NCI-H2107 treated with DMSO at 0.1 percent for 48 hours (cell line): ENCODE data around the gene MAP4K4.

ENCODE experiments used
- DNase-seq: peaks from one replicate; lab custom pipeline; 2025; ENCODE audit not compliant: unreplicated experiment; lab: John Stamatoyannopoulos, UW

Gene MAP4K4

DNA sequence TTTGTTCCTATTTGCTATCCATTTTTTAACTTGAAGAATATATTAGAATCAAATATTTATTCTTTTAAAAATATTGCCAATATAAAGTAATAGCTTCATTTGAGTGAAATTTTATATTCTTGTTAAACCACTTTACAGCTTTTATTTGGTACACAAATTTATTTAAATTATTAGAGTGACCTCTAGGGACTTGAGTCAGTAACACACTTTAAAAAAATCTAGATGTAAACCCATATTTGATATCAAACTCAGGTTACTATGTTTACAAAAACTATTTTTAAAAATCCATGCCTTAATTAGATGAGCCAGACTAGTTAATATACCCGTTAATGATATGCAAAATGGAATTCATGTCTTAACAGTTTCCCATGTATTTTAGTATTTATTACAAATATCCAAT, 134.6 kb downstream of the MAP4K4 start:
- DNase-seq: no peak

DNA sequence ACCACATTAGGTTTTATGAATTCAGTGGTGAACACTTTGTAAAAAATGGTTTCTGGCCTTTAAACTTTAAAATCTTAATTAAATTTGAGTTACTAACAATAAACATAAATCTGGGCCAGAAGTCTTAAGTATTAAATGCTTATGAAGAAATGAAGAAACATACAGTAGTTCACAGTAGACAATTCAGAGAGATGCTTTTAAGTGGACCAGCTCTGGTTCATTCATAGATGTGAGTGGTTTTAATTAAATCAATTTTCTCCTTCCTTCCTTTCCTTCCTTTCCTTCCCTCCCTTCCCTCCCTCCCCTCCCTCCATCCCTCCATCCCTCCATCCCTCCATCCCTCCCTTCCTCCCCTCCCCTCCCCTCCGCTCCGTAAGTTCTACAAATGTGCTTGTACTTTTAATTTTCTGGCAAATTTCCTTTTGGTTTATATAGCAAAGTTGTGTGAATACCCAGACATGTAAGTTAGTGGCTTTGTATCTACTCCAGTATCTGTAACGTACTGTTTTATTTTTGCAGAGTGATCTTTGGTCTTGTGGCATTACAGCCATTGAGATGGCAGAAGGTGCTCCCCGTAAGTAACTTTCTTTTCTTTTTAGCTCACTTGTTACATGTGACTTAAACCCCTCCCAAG, 136.5 kb downstream of the MAP4K4 start:
- no peak for DNase-seq

DNA sequence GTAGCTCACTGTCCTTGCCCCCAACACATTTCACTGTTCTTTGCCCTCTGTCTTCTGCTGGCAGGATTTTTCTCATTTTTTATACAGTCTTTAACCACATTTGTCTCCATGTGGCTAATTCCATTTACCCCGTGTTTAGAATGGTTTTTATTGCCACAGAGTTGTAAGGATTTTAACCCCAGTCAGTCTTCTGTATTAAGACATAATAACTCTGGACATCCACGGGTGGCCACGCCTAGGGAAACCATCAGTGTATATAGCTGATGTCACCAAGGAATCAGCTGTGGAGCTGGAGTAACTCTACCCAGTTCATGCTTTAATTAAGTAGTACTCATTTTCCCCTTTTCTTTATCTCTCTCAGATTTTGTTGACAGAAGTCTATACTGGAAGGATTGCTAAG, 139.8 kb downstream of the MAP4K4 start:
- no peak for DNase-seq

DNA sequence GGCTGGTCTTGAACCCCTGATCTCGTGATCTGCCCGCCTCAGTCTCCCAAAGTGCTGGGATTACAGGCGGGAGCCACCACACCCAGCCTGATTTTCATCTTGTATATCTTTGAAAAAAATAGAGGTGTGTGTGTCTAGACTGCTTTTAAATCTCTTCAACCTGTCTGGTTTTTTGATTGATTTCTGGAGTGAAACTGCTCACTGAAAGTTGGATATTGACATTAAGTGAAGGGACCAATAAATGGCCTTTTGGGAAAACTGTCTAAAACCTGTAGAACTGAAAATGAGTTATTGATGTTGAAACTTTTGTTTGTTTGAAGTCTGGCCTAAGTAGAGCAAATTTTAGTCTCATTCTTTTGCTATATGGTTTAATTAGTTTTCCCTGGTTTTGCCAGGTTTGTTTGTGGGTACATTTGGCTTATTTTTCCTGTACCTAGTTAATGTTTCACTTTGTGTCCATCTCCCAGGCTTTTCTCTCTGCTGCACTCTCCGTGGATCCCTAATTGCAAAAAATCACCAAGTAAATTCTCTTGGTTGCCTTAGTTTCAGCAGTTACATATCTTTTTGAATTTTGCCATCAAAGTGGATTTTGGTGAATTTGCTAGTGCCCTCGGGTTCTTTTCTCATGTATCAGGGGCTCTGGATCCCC, 144.3 kb downstream of the MAP4K4 start:
- no peak for DNase-seq

DNA sequence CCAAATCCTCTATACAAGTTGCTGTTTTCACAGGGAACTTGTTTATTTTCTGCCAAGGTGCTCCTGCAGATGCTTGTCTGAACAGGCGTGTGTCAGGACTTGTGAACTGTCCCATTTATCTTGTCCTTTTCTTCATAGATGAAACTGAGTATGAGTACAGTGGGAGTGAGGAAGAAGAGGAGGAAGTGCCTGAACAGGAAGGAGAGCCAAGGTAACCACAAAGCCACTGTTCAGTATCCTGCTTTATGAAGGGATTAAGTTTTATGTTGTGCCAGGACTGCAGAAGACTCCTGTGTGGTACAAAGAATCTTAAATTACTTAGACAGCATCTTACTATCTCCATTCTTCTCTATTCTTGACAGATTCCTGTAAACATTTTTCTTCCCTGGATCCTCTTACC, 145.0 kb downstream of the MAP4K4 start:
- DNase-seq: no peak

DNA sequence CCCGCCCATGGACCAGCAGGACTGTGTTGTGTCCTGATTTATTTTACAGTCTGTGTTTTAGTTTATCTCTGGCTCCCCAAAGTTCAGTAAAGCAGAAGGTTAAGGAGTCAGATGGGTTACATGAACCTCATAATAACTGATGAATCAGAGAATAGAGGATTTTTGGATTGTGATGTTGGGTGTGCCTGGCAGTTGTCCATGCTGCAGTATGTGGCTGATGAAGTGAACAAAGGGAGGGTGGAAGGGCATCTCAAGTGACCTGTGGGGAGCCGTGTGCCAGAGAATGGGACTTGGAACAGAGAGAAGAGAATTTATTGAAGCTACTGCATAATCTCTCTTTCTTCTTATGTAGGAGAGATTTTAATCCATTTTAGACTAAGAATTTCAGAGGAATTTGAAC, 145.5 kb downstream of the MAP4K4 start:
- DNase-seq: no peak

DNA sequence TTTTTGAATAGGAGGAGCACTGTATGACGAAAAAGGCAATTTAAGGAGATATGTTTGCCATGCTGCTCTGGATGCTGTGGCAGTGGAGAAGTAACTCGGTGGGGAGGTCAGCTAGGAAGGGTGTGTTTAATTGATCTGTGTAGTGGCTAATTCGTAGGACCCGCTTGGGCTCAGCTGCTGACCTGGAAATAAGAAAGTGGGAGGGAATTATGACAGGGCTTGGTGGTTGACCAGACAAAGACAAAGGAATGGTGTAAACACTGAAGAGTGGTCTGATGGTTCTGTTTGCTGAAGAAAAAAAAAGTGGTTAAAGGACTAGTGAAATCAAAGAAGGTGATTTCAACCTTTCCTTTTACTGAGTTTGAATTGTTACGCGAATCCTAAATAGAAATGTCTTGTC, 146.0 kb downstream of the MAP4K4 start:
- DNase-seq: no peak

DNA sequence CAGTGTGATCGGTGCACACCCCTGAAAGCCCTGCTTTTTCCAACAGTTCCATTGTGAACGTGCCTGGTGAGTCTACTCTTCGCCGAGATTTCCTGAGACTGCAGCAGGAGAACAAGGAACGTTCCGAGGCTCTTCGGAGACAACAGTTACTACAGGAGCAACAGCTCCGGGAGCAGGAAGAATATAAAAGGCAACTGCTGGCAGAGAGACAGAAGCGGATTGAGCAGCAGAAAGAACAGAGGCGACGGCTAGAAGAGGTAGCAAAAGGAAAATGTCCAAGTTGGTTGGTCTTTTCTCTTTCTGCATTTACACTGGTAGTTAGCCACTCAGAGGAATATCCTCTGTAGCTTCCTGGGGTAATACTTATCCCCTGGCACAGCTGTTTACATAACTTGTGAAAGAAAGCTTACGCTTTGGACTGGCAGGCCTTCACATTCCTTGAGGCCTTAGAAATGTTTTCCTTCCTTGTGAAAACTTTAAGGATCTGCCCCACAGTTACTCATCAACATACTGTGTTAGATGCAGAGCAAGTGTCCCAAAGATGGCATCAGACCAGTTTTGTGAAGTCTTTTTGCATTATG, 146.6 kb downstream of the MAP4K4 start:
- DNase-seq: no peak

DNA sequence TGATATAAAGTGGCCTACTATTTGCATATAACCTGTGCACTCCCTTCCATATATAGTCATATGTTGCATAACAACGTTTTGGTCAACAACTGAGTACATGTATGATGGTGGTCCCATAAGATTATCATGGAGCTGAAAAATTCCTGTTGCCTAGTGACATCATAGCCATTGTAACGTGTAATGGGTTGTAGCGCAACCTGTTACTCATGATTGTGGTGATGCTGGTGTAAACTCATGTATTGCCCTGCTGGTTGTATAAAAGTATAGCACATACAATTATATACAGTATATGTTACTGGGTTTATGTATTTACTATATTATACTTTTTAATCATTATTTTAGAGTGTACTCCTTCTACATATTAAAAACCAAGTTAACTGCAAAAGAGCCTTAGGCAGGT, 149.5 kb downstream of the MAP4K4 start:
- no peak for DNase-seq

DNA sequence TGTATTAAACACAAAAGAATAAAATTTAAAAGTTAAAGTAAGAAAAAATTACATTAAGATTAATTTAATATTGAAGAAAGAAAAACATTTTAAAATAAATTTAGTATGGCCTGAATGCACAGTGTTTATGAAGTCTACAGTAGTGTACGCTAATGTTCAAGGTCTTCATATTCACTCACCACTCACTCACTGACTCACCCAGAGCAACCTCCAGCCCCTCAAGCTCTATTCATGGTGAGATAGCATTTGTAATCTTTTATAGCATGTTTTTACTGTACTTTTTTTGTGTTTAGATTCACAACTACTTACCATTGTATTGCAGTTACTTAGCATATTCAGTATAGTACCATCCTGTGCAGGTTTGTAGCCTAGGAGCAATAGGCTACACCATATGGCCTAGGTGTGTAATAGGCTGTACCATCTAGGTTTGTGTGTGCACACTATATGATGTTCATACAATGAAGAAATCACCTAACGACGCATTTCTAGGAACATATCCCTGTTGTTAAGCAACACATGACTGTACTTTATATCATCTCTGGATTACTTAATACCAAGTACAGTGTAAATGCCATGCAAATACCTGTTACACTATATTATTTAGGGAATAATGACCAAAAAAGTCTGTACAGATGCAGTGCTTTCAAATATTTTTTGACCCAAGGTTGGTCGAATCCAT, 150.3 kb downstream of the MAP4K4 start:
- DNase-seq: no peak

DNA sequence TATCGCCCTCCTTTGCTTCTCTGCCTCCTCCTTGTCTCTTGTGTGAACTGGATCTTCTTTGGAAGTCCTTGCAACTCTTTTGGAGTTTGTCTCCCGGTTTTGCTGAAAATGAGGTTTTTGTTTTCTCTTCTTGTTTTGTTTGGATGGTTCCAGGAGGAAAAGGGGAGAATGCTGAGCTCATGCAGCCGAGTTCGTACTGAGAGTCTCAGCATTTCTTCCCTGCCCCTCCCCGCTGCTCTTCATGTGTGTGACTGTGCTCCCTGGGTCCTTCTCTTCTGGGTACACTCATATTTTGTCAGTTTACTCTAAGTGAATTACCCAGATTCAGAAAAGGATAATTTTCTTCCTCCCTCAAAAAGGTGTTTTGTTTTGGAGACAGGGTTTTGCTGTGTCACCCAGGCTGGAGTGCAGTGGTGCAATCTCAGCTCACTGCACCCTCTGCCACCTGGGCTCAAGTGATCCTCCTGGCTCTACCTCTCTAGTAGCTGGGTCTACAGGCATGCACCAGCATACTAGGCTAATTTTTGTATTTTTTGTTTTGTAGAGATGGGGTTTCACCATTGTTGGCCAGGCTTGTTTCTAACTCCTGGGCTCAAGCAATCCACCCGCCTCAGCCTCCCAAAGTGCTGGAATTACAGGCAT, 151.4 kb downstream of the MAP4K4 start:
- no peak for DNase-seq

DNA sequence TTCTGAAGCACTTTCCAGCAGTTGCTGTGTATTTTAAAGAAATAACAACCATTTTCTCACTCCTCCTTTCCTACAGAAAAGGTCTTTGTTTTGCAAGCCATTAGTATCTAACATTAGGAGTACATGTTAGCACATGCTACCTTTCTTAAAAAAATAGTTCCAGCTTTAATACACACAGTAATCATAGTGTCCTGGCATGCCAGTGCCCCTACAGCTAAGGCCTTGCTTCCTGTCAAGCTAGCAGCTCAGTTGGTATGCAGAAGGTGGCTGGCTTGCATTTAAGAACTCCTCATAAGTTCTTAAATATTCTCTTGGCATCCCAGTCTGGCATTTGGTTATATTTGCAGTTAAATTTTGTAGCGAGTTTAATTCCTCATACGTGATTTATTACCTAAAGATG, 152.9 kb downstream of the MAP4K4 start:
- no peak for DNase-seq

DNA sequence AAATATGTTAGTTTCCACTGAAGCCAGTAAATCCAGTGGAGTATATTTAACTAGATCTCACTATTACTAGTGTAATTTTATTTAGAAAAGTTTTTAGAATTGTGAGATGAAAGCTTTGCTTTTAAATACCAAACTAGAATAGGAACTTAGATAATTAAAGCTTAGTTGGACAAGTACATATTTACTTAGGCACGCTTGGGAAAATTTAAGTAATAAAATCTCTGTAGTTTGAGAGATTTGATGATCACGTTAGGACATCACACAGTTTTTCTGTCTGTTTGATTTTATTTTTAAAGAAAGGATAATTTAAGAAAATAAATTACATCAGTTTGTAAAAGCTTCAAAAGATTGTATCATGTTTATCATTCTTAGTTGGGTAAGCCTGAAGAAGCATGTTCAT, 153.5 kb downstream of the MAP4K4 start:
- DNase-seq: no peak

DNA sequence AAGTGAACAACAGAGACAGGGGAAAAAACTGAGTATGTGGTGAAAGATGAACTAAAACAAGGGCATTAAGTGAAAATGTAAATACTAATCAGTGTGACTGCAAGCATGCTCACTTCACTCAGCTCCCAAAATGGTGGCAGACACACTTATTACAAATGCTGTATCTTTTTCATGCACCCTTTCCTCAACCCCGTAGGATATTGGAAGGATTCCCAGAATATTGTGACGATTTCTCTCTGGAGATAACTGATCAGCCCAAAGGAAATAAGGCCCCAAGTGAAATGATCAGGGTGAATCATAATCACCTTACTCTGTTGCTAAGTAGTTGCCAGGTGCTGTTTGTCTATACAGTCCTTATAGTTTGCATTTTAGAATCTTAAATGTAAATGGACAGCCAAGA, 155.3 kb downstream of the MAP4K4 start:
- DNase-seq: no peak

DNA sequence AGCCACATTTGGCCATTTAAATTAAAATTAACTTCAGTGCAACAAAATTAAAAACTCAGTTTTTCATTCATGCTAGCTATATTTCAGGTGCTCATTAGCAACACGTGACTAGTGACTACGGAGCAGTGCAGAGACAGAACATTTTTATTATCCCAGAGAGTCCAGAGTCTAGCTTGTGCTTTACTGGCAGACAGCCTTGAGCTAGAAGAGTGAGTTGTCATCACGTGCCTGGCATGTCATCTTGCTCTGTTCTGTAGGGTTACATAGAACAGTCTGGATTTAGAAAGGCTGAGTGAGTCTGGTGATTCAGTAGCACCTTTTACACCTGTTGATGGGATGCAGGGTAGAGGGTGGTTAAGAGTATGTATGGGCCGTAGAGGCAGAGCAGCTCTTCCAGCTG, 157.4 kb downstream of the MAP4K4 start:
- DNase-seq: no peak

DNA sequence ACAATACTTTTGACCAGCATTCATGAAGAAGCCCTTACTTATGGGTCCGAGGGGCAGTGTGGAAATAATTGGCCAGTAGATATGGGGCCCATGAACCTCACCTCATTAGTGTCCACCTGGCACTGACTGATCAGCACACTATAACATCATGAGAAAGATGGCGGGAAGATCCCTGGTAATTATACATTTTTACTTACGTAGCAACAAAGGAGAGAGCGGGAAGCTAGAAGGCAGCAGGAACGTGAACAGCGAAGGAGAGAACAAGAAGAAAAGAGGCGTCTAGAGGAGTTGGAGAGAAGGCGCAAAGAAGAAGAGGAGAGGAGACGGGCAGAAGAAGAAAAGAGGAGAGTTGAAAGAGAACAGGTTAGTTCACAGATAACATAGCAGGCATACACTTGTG, 158.3 kb downstream of the MAP4K4 start:
- DNase-seq: no peak

DNA sequence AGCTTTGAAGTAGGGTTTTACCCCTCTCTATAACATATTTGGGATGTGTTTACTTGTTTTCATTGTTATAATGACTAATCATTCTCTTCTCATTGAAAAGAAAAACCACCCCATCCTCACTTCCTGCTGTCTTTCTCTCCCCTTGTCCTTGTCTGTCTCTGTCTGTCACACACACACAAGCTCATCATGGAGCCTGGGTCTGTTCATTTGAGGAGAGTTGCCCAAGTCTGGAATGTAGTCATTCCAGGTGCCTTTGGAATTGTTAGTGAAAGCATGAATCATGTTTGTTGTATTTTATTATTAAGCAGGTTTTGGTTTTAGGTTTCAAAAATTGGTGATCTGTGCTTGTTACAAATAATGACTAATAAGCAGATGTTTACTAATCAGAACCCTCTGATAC, 160.7 kb downstream of the MAP4K4 start:
- no peak for DNase-seq

DNA sequence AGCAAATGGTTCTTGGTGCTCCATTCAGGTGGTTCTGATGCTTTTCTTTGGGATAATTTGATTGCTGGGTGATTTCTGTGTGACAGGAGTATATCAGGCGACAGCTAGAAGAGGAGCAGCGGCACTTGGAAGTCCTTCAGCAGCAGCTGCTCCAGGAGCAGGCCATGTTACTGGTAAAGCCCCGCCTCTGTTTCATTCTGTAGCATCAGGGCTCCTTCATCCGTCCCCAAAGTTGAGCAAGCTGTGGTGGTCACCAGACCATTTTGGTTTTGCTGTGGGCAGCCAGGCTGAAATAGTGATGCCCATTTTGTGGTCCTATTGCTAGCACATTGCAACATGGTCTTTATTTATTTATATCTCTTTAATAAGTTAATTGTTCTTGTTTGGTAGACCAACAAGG, 161.4 kb downstream of the MAP4K4 start:
- no peak for DNase-seq

DNA sequence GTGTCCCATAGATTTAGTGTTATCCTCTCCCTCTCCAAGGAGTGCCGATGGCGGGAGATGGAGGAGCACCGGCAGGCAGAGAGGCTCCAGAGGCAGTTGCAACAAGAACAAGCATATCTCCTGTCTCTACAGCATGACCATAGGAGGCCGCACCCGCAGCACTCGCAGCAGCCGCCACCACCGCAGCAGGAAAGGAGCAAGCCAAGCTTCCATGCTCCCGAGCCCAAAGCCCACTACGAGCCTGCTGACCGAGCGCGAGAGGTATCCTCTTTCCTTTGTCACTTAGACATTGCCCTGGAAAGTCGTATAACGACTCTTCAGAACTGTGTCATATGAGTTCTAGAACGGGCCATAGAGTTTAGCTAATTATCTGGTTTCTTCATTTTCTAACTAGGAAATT, 162.1 kb downstream of the MAP4K4 start:
- DNase-seq: no peak

DNA sequence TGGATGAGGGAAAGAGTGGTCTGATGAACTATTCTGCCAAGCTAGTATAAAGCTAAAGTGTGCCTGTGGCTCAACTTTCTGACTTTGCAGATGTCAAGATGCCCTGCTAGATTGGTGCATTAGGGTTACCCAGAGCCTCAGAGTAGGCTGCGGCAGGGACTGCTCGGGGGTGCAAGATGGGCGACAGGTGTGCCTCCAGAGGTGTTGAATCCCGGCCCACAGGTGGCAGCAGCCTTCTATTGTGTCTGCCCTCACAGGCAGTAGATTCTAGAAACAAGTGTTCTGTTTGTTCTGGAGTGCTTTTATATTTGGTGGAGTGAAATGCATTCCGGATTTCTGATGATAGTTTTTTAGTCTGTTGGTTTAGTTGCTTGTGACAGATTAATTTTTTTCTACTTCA, 162.7 kb downstream of the MAP4K4 start:
- DNase-seq: no peak

DNA sequence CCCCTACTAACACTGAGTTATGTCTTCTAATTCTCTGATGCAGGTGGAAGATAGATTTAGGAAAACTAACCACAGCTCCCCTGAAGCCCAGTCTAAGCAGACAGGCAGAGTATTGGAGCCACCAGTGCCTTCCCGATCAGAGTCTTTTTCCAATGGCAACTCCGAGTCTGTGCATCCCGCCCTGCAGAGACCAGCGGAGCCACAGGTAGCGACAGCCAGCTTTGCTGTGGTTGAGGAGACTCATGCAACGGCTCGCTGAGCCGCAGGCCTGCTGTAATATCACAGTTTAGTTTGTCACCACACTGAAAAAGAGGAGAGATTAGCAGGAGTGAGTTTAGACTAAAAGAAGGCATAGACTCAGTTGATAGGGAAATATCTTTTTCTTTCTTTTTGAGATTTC, 163.3 kb downstream of the MAP4K4 start:
- no peak for DNase-seq

DNA sequence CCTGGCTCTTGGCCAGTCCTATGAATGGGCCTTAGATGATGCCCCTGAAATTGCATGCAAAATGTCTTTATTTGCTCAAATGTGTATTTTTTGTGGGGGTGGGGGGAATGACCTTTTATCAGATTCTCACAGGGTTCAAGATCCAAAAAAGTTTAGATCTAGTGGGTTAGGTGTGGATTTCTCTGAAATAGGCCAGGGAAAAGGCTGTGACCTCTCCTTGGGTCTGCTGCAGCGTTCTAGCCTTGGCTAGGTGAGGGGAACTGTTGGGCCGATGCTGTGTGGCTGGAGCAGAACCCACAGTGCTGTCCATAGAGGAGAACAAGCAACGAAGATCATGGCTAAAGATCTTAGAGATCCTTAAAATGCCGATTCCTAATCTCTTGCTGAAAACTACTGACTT, 163.9 kb downstream of the MAP4K4 start:
- no peak for DNase-seq
